Immature natural killer cell (primary cell): ENCODE results near the gene NFYA. TPM values are rescaled to one million over a fixed set of nuclear protein-coding genes. Genes with fewer than 3 reads are reported as not detected.

Experiments
- DNase-seq, 3 donors: peaks; one replicate each; pipeline ENCODE4 v3.0.0; 2022; ENCODE audit warnings: mixed read lengths in 1 of 3
- H3K27ac Mint-ChIP-seq, 6 donors: one replicate each; pipeline ENCODE4 v1.8.0; 2020; ENCODE audit warnings: mixed read lengths in 6 of 6, mild to moderate bottlenecking in 5 of 6, inconsistent platforms in 4 of 6, moderate library complexity in 3 of 6
- H3K27me3 Mint-ChIP-seq, 3 donors: one replicate each; pipeline ENCODE4 v1.8.0; 2020 to 2021; ENCODE audit warnings: low read depth in 3 of 3, mild to moderate bottlenecking in 3 of 3, mixed read lengths in 3 of 3, moderate library complexity in 3 of 3, inconsistent platforms in 1 of 3
- H3K36me3 Mint-ChIP-seq, 3 donors: one replicate each; pipeline ENCODE4 v1.8.0; 2020; ENCODE audit warnings: mixed read lengths in 3 of 3, inconsistent platforms in 2 of 3, mild to moderate bottlenecking in 2 of 3
- H3K4me1 Mint-ChIP-seq, 2 donors: one replicate each; pipeline ENCODE4 v1.8.0; 2020; ENCODE audit warnings: inconsistent platforms in 2 of 2, mild to moderate bottlenecking in 2 of 2, mixed read lengths in 2 of 2, moderate library complexity in 1 of 2
- H3K4me3 Mint-ChIP-seq, 5 donors: one replicate each; pipeline ENCODE4 v1.8.0; 2020; ENCODE audit warnings: mild to moderate bottlenecking in 5 of 5, mixed read lengths in 5 of 5, inconsistent platforms in 3 of 5, moderate library complexity in 3 of 5
- H3K9me3 Mint-ChIP-seq, 6 donors: one replicate each; pipeline ENCODE4 v1.8.0; 2020; ENCODE audit warnings: mild to moderate bottlenecking in 6 of 6, mixed read lengths in 6 of 6, inconsistent platforms in 4 of 6, moderate library complexity in 3 of 6
- polyA plus RNA-seq, 3 donors: library from polyadenylated mRNA; unstranded; fragments of 300-500 nt; fragmentation: Illumina TruSeq; gene quantifications; one replicate each; pipeline ENCODE4 v1.2.3, GENCODE V29; 2021

The NFYA gene
- polyA plus RNA-seq, 3 donors from 2014 or later = 12.4 to 21.7 (median 20.5) TPM

DNA sequence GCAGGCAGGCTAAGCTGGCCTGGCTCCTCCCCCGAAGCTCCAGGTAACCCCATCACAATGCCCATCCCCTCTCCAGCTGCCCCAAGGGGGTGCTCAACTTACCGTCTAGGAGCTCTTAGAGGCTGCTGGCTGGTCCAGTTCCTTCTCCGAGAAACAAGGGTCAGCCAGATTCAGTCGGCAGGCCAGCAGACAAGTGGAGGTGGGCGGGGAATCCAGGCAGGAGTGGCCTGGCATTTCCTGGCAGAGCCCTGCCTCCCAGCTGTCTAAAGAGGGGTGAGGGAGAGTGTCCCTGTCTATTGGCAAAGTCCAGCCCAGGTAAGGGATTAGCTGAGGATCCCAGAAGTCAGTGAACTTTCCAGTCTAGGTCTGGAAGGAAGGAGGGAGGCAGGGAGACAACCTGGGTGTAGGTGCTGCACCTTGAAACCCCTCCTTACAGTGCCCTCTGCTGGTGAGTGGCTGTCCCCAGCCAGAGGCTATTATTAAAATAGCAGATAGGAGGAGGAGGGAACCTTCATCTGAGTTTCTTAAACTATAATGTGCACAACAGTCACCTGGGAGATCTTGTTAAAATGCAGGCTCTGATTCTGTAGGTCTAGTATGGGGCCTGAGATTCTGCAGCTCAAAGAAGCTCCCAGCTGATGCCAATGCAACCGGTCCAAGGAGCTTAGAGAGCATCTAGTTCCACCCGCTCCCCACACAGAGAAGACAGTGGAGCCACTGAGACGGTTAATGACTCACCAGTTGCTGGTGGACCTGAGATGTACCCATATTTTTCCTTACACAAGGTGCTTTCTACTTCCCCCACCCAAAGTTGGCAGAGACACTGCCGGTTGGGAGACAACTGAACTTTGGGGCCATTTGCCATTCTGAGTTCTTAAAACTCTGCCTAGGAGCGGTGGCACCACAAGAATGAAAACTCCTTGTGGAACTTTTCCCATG lies 33.4 kb upstream of the NFYA start, which contains the start of gene UNC5CL:
UNC5CL (minus strand) TSS at position 162 of the 939 bp plus-strand sequence. CDS start 4,147 bp downstream, outside the sequence.
- DNase-seq = peak; percentile 7 to 42 (median 22)
- H3K9me3 Mint-ChIP-seq = no peaks in the 10 kb centered on the region
- H3K27me3 Mint-ChIP-seq = peaks cover 0 to 2% (median 0%) of the 10 kb centered on the region in 3 donors
- peaks cover 0 to 8% (median 2%) of the 10 kb centered on the region in 3 donors for H3K36me3 Mint-ChIP-seq
- no peak within 1 kb of the TSS for H3K27ac Mint-ChIP-seq
- H3K4me3 Mint-ChIP-seq = no peak within 1 kb of the TSS
- H3K4me1 Mint-ChIP-seq = no peaks in the 10 kb centered on the region

- Mint-ChIP-seq H3K4me1 (no peaks in the 10 kb centered on the region), H3K9me3 (no peaks in the 10 kb centered on the region), H3K4me3 (no peak overlapping the region)
Measured at GRCh38 chr6:41040101-41040939, 32.5 kb upstream of the NFYA start.

DNA sequence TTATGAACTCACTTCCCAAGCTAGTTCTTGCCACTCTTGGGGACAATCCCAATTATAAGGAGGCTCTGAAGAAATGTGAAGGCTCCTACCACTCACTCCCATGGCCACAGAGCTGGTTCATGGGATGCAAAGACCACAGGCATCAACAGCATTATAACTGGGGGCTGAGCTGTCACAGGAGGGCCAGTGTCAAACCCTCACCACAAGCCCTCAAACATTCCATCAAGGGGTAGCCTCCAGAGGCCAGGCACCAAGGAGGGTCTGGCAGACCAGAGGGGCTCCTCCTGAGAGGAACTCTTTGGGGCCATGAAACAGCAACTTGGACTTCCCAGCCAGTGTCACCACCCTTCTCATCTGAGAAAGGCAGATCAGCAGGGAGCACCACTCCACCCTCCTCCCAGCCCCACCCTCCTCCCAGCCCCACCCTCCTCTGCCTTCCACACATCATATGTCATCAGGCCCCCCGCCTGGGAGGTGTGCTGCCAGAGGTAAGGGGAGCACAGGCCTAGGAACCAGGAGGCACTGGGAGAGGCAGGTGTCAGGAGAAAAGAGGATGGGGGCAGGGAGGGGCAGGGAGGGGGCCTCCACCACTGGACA lies 31.7 kb upstream of the NFYA start:
- Mint-ChIP-seq H3K4me1 (no peaks in the 10 kb centered on the region), H3K9me3 (no peaks in the 10 kb centered on the region), H3K4me3 (no peak overlapping the region), H3K36me3 (peaks cover 0 to 8% (median 3%) of the 10 kb centered on the region in 3 donors), H3K27ac (no peak overlapping the region), H3K27me3 (peaks cover 0 to 2% (median 0%) of the 10 kb centered on the region in 3 donors)
- no peak for DNase-seq

More at GRCh38 chr6:41040101-41040939, 32.5 kb upstream of the NFYA start:
- H3K27ac Mint-ChIP-seq = no peak overlapping the region
- H3K27me3 Mint-ChIP-seq = peaks cover 0 to 2% (median 0%) of the 10 kb centered on the region in 3 donors
- peaks cover 0 to 8% (median 3%) of the 10 kb centered on the region in 3 donors for H3K36me3 Mint-ChIP-seq
- no peak for DNase-seq

DNA sequence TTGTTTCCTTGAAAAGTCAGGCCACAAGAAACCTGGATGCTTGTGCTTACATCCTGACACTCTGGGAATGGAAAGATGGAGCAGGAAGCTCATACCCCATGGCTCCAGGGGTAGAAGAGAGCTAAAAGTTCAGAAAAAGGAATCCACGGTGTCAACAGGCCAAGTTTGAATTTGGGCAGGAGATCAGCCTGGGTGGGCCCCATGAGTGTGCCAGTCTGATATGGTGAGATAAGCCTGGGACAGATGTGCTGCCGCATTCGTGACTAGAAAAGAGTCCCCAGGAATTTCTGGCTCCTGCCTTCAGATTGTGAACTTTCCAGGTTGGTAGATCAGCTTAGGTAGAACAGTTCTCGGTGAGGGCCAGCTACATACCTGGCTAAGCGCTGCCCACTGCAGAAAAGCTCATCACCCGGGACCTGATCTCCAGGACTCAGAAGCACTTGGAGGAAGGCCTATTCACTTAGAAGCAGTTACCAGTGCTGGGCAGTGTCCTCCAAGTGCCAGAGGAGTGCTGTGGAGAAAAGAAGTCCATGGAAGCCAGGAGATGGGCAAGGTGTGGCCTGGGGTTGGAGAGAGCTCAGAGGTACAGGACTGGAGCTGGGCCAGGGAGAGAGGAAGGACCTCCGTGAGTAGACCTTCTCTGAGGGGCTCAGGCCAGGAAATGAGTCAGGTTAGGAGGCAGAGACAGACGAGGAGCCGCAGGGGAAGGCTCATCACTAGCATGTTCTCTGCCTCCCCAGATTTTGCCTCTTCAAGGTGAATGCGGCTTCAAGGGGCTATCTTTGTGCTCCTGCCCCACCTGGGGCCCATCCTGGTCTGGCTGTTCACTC lies 30.3 kb upstream of the NFYA start, which contains the start of gene TSPO2:
TSPO2 (plus strand) TSS at position 242 of the 830 bp plus-strand sequence; CDS start at position 761, 519 bp downstream.
- Mint-ChIP-seq H3K27me3 (peaks cover 0 to 2% (median 0%) of the 10 kb centered on the region in 3 donors), H3K4me1 (no peaks in the 10 kb centered on the region), H3K9me3 (no peaks in the 10 kb centered on the region), H3K27ac (peak within 1 kb of the TSS in 1 of 6 donors; percentile 2), H3K36me3 (peaks cover 0 to 10% (median 3%) of the 10 kb centered on the region in 3 donors), H3K4me3 (no peak within 1 kb of the TSS)
- DNase-seq = no peak

DNA sequence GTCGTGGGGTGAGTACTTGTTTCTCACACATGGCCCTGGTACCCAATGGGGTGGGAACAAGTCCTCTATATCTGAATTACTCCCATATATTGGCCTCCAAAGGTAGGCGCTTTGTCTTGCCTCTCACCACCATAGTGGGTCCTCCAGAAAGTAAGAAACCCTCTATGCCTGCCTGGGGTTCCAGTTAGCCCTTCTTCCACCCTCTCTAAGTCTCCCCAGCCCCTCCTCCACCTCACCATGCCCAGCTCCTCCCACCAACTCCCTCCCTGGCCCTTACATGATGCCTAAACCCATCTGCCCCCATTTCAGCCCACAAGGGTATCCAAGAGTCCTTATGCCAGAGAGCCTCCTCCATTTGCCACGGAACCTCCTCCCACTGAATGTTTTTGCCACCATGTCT lies 29.6 kb upstream of the NFYA start:
- no peak for DNase-seq
- Mint-ChIP-seq H3K36me3 (peaks cover 0 to 15% (median 3%) of the 10 kb centered on the region in 3 donors), H3K27ac (no peak overlapping the region), H3K4me1 (no peaks in the 10 kb centered on the region), H3K27me3 (peaks cover 0 to 2% (median 0%) of the 10 kb centered on the region in 3 donors), H3K4me3 (no peak overlapping the region), H3K9me3 (no peaks in the 10 kb centered on the region)

DNA sequence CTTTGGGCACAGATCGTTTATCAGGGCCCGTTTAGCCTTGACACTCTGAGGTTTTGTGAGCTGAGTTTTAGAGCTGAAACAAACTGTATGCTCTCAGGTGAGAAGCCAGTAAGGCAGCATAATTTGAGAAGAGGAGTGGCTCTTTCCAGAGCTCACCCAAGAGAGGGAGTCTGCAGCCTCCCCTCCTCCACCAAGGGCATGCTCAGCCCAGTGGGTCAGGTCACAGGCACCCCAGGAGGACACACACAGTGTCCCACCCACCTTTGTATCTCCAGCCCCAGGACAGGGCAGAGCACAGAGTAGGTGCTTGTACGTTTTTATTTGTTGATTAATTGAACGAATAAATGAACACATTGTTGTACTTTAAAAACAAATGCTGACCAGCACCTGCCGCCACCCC lies 27.1 kb upstream of the NFYA start:
- no peaks in the 10 kb centered on the region for H3K27me3 Mint-ChIP-seq
- no peak for DNase-seq
- peaks cover 0 to 19% (median 3%) of the 10 kb centered on the region in 3 donors for H3K36me3 Mint-ChIP-seq
- H3K4me3 Mint-ChIP-seq = no peak overlapping the region
- no peaks in the 10 kb centered on the region for H3K4me1 Mint-ChIP-seq
- H3K9me3 Mint-ChIP-seq = no peaks in the 10 kb centered on the region
- no peak overlapping the region for H3K27ac Mint-ChIP-seq

DNA sequence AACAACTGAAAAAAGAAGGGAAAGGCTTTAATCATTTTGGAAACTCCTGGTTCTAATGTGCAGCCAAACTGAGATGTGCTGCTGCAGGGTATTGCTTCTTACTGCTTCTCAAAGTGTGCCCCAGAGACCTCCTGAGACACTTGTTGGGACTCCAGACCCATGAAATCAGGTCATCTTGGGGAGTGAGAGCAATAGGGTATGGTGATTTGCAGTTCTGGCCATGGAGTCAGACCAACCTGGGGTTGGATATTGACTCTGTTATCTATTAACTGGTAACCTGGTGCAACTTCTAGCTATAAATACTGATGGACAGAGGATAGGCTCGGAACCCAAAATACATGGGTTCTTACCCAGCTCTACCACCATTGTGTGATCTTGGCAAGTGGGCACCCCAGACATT lies 26.7 kb upstream of the NFYA start:
- peaks cover 0 to 19% (median 3%) of the 10 kb centered on the region in 3 donors for H3K36me3 Mint-ChIP-seq
- H3K4me1 Mint-ChIP-seq = no peaks in the 10 kb centered on the region
- DNase-seq = no peak
- H3K27me3 Mint-ChIP-seq = no peaks in the 10 kb centered on the region
- H3K9me3 Mint-ChIP-seq = no peaks in the 10 kb centered on the region
- no peak overlapping the region for H3K4me3 Mint-ChIP-seq
- H3K27ac Mint-ChIP-seq = no peak overlapping the region

GRCh38 chr6:41047306-41047705 lies 25.5 kb upstream of the NFYA start:
- Mint-ChIP-seq H3K4me3 (no peak overlapping the region), H3K27ac (no peak overlapping the region), H3K4me1 (peaks cover 11% of the 10 kb centered on the region in 2 donors), H3K27me3 (no peaks in the 10 kb centered on the region), H3K9me3 (no peaks in the 10 kb centered on the region), H3K36me3 (peaks cover 4 to 14% (median 7%) of the 10 kb centered on the region in 3 donors)
- DNase-seq = no peak

DNA sequence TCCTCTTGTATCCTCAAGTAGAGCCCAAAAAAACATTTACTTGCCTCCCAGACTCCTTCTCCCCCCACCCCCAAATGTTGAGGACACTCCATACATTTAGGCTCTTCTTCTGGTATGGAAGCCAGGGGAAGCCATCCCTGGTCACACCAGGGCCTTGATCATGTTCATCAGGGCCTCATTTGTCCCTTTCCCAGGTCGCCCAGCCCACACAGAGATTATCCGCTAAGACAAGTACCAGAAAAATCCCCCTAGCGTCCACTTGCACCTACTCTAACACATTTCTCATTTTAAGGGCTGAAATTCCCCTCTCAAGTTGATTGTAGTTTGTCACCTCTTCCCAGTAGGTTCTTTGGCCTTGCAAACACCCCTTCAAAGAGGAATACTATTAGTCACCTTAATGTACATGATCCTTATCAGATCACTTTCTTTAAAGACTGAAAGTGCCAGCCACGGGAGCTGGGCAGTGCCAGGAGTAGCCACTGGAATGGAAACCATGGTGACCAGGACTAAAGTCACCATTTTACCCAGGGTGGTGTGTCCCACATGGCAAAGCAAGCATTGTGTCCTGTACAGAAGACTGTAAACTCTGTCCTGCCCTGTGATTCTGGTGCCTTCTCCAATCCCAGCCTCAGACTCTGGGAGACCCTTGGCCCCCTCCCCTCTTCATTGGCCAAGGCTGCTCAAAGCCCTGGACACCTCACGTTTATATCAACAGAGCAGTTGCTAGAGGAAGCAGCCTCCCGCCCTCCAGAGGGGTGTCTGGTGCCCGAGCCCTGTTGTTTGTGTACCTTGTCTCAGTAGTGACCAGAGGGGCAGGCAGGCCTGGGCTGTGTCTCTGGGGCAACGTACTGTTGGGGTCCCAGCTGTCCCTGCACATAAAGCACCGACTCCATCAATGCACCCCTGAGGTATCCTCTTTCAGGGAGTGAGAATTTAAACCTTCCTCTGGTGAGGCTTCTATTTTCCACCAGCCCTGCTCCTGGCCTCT lies 24.7 kb upstream of the NFYA start:
- H3K4me3 Mint-ChIP-seq = no peak overlapping the region
- peaks cover 4 to 14% (median 7%) of the 10 kb centered on the region in 3 donors for H3K36me3 Mint-ChIP-seq
- no peaks in the 10 kb centered on the region for H3K27me3 Mint-ChIP-seq
- H3K4me1 Mint-ChIP-seq = peaks cover 17% of the 10 kb centered on the region in 2 donors
- peak overlapping the region in 1 of 6 donors; percentile 50 for H3K27ac Mint-ChIP-seq
- no peaks in the 10 kb centered on the region for H3K9me3 Mint-ChIP-seq
- no peak for DNase-seq

GRCh38 chr6:41049521-41049920 lies 23.3 kb upstream of the NFYA start:
- H3K36me3 Mint-ChIP-seq = peaks cover 4 to 14% (median 4%) of the 10 kb centered on the region in 3 donors
- H3K4me1 Mint-ChIP-seq = peaks cover 17% of the 10 kb centered on the region in 2 donors
- peak overlapping the region in 1 of 6 donors; percentile 33 for H3K27ac Mint-ChIP-seq
- no peak overlapping the region for H3K4me3 Mint-ChIP-seq
- no peaks in the 10 kb centered on the region for H3K27me3 Mint-ChIP-seq
- no peak for DNase-seq
- no peaks in the 10 kb centered on the region for H3K9me3 Mint-ChIP-seq

- H3K27ac Mint-ChIP-seq = no peak overlapping the region
- no peak for DNase-seq
- no peaks in the 10 kb centered on the region for H3K27me3 Mint-ChIP-seq
- H3K4me1 Mint-ChIP-seq = peaks cover 17% of the 10 kb centered on the region in 2 donors
- H3K36me3 Mint-ChIP-seq = peaks cover 4 to 14% (median 4%) of the 10 kb centered on the region in 3 donors
- no peaks in the 10 kb centered on the region for H3K9me3 Mint-ChIP-seq
- H3K4me3 Mint-ChIP-seq = no peak overlapping the region
Measured at GRCh38 chr6:41049955-41050354, 22.8 kb upstream of the NFYA start.

- Mint-ChIP-seq H3K4me3 (no peak overlapping the region), H3K27ac (no peak overlapping the region), H3K4me1 (peaks cover 17% of the 10 kb centered on the region in 2 donors), H3K27me3 (no peaks in the 10 kb centered on the region), H3K36me3 (peaks cover 4 to 14% (median 4%) of the 10 kb centered on the region in 3 donors), H3K9me3 (no peaks in the 10 kb centered on the region)
- DNase-seq = no peak
Measured at GRCh38 chr6:41050536-41050935, 22.2 kb upstream of the NFYA start.
